Adrenal gland (tissue), 5 donors: Measurements from ENCODE around the gene GLRA2.

Source experiments
- POLR2A ChIP-seq, 2 donors: fragments of 450-650 bp; IDR thresholded peaks; one replicate each; pipeline ENCODE4 v1.6.1; 2017; ENCODE audit warnings: antibody characterized with exemption in 2 of 2, mild to moderate bottlenecking in 2 of 2, moderate library complexity in 1 of 2
- TF ChIP-seq, protein P1 (sequence below), 6 experiments: fragments of 450-650 bp in 4 of 6; fragments of 200-600 bp in 2 of 6; sonication (generic) in 1 of 6; IDR thresholded peaks; 1 replicate in 5 of 6; 2 replicates in 1 of 6; pipeline versions ENCODE4 v1.5.1 to v1.8.0; 2016 to 2021; ENCODE audit warnings: antibody characterized with exemption in 6 of 6, mild to moderate bottlenecking in 2 of 6, moderate library complexity in 1 of 6
- donor health status: DM: no; HTN: no; CAD: no.

- TF ChIP-seq, protein P1, sequence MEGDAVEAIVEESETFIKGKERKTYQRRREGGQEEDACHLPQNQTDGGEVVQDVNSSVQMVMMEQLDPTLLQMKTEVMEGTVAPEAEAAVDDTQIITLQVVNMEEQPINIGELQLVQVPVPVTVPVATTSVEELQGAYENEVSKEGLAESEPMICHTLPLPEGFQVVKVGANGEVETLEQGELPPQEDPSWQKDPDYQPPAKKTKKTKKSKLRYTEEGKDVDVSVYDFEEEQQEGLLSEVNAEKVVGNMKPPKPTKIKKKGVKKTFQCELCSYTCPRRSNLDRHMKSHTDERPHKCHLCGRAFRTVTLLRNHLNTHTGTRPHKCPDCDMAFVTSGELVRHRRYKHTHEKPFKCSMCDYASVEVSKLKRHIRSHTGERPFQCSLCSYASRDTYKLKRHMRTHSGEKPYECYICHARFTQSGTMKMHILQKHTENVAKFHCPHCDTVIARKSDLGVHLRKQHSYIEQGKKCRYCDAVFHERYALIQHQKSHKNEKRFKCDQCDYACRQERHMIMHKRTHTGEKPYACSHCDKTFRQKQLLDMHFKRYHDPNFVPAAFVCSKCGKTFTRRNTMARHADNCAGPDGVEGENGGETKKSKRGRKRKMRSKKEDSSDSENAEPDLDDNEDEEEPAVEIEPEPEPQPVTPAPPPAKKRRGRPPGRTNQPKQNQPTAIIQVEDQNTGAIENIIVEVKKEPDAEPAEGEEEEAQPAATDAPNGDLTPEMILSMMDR (IDR thresholded peaks at IDR 0.05): no peak
- TF ChIP-seq POLR2A (IDR thresholded peaks at IDR 0.05): no peak
Observed at GRCh38 chrX:14496674-14497073, 32.7 kb upstream of the GLRA2 start.
